WTC11 (cell line): Measurements from ENCODE around the gene PRKCE. TPM values are rescaled to one million over a fixed set of nuclear protein-coding genes. Genes with fewer than 3 reads are reported as not detected.
A peak's percentile ranks its signal among the peaks of the same experiment; 100 is the strongest.

Experiments
- ATAC-seq: fragments of 200-7000 bp; cut with Tn5 transposase; 2 replicates; pipeline ENCODE4 v1.10.0; 2021; ENCODE audit warnings: mild to moderate bottlenecking, moderate library complexity
- CTCF ChIA-PET: fragments of 300-600 bp; sonication (Branson Sonifier 250); formaldehyde crosslinking; loops from one replicate; lab custom pipeline; 2021; ENCODE audit warnings: antibody characterized with exemption; lab: Charles Lee
- POLR2A ChIA-PET: fragments of 350-600 bp; sonication (Branson Sonifier 250); formaldehyde crosslinking; loops from one replicate; lab custom pipeline; 2021; ENCODE audit warnings: antibody characterized with exemption; lab: Charles Lee
- DNase-seq: peaks from one replicate; pipeline ENCODE4 v3.0.0; 2021; ENCODE audit warnings: low spot score
- H3K27ac Mint-ChIP-seq: 2 replicates; pipeline ENCODE4 v1.8.0; 2021; ENCODE audit warnings: mixed read lengths
- H3K27me3 Mint-ChIP-seq: 2 replicates; pipeline ENCODE4 v1.8.0; 2021; ENCODE audit warnings: low read depth, mild to moderate bottlenecking, moderate library complexity, mixed read lengths
- H3K36me3 Mint-ChIP-seq: 2 replicates; pipeline ENCODE4 v1.8.0; 2021; ENCODE audit warnings: mixed read lengths
- H3K4me1 Mint-ChIP-seq: 2 replicates; pipeline ENCODE4 v1.8.0; 2022; ENCODE audit warnings: mixed read lengths
- H3K4me3 Mint-ChIP-seq: 2 replicates; pipeline ENCODE4 v1.8.0; 2021; ENCODE audit warnings: mild to moderate bottlenecking, moderate library complexity, mixed read lengths
- H3K9me3 Mint-ChIP-seq: 2 replicates; pipeline ENCODE4 v1.8.0; 2021; ENCODE audit warnings: mixed read lengths
- CTCF ChIP-seq: fragments of 200-600 bp; IDR thresholded peaks from 2 replicates; pipeline ENCODE4 v1.8.0; 2022; ENCODE audit warnings: antibody characterized with exemption
- E2F1 ChIP-seq: sonication (generic); formaldehyde crosslinking; IDR thresholded peaks from 2 replicates; pipeline ENCODE4 v1.8.0; 2022; ENCODE audit warnings: mild to moderate bottlenecking, missing genetic modification reagents
- E2F4 ChIP-seq: sonication (generic); formaldehyde crosslinking; IDR thresholded peaks from 2 replicates; pipeline ENCODE4 v1.8.1; 2022; ENCODE audit warnings: low read depth, mild to moderate bottlenecking, moderate library complexity, missing genetic modification reagents, borderline replicate concordance
- ELF4 ChIP-seq: sonication (generic); formaldehyde crosslinking; IDR thresholded peaks from 2 replicates; pipeline ENCODE4 v1.8.1; 2022; ENCODE audit warnings: low read depth, mild to moderate bottlenecking, moderate library complexity, missing genetic modification reagents
- ERG ChIP-seq: fragments of 250-450 bp; sonication (Bioruptor Pico); IDR thresholded peaks from 2 replicates; pipeline ENCODE4 v1.8.0; 2021; ENCODE audit warnings: mild to moderate bottlenecking
- ETV6 ChIP-seq: sonication (generic); formaldehyde crosslinking; IDR thresholded peaks from 2 replicates; pipeline ENCODE4 v1.8.1; 2022; ENCODE audit warnings: mild to moderate bottlenecking, missing genetic modification reagents
- FOXK1 ChIP-seq: sonication (generic); formaldehyde crosslinking; IDR thresholded peaks from 2 replicates; pipeline ENCODE4 v1.8.0; 2022; ENCODE audit warnings: mild to moderate bottlenecking, moderate library complexity, missing genetic modification reagents
- JAZF1 ChIP-seq: fragments of 250-450 bp; sonication (Bioruptor Pico); IDR thresholded peaks from 2 replicates; pipeline ENCODE4 v1.9.0; 2021; ENCODE audit warnings: moderate library complexity, mild to moderate bottlenecking, inconsistent platforms
- KAT7 ChIP-seq: sonication (generic); formaldehyde crosslinking; IDR thresholded peaks from 2 replicates; pipeline ENCODE4 v1.8.1; 2023; ENCODE audit warnings: missing genetic modification reagents, mild to moderate bottlenecking, borderline replicate concordance
- MAX ChIP-seq: sonication (generic); formaldehyde crosslinking; IDR thresholded peaks from 2 replicates; pipeline ENCODE4 v1.8.0; 2022; ENCODE audit warnings: mild to moderate bottlenecking, missing genetic modification reagents
- MXD4 ChIP-seq: fragments of 250-450 bp; sonication (Bioruptor Pico); IDR thresholded peaks from 2 replicates; pipeline ENCODE4 v1.8.0; 2021; ENCODE audit warnings: mild to moderate bottlenecking, moderate library complexity, borderline replicate concordance
- NFATC4 ChIP-seq: fragments of 250-450 bp; sonication (Bioruptor Pico); IDR thresholded peaks from 2 replicates; pipeline ENCODE4 v1.9.0; 2021; ENCODE audit warnings: mild to moderate bottlenecking
- NFYB ChIP-seq: sonication (generic); formaldehyde crosslinking; conservative IDR thresholded peaks from 2 replicates; pipeline ENCODE4 v1.8.0; 2022; ENCODE audit warnings: low read depth, missing genetic modification reagents
- OVOL2 ChIP-seq: fragments of 250-450 bp; sonication (Bioruptor Pico); IDR thresholded peaks from 2 replicates; pipeline ENCODE4 v1.9.0; 2021; ENCODE audit warnings: mild to moderate bottlenecking, borderline replicate concordance
- USF2 ChIP-seq: sonication (generic); formaldehyde crosslinking; IDR thresholded peaks from 2 replicates; pipeline ENCODE4 v1.8.1; 2023; ENCODE audit warnings: mild to moderate bottlenecking, missing genetic modification reagents, moderate library complexity
- ZNF138 ChIP-seq: sonication (generic); formaldehyde crosslinking; conservative IDR thresholded peaks from 2 replicates; pipeline ENCODE4 v1.8.1; 2022; ENCODE audit warnings: mild to moderate bottlenecking, moderate library complexity, missing genetic modification reagents
- ZNF219 ChIP-seq: sonication (generic); formaldehyde crosslinking; IDR thresholded peaks from 2 replicates; pipeline ENCODE4 v1.8.0; 2023; ENCODE audit warnings: missing genetic modification reagents, mild to moderate bottlenecking, borderline replicate concordance
- ZNF281 ChIP-seq: sonication (generic); formaldehyde crosslinking; IDR thresholded peaks from 2 replicates; pipeline ENCODE4 v1.8.0; 2023; ENCODE audit warnings: mild to moderate bottlenecking, missing genetic modification reagents
- ZNF396 ChIP-seq: fragments of 250-450 bp; sonication (Bioruptor Pico); IDR thresholded peaks from 2 replicates; pipeline ENCODE4 v1.8.0; 2021; ENCODE audit warnings: mild to moderate bottlenecking, moderate library complexity, borderline replicate concordance
- total RNA-seq: library from RNA; stranded (reverse); gene quantifications from 3 replicates; pipeline ENCODE4 v1.2.3, GENCODE V29; 2021

PRKCE gene
- total RNA-seq, 1 experiment from 2014 or later = 5.8 TPM

- ATAC-seq (no peak), DNase-seq (no peak)
- Mint-ChIP-seq H3K27me3 (peaks cover 9% of the 10 kb centered on the region), H3K27ac (no peak overlapping the region), H3K36me3 (no peaks in the 10 kb centered on the region), H3K4me1 (peaks cover 20% of the 10 kb centered on the region), H3K9me3 (no peaks in the 10 kb centered on the region), H3K4me3 (no peak overlapping the region)
- ChIA-PET CTCF (no interaction called here), POLR2A (no interaction called here)
- TF ChIP-seq ETV6 (CRISPR knock-in tag) = no peak
- no peak for TF ChIP-seq ZNF396
- no peak for TF ChIP-seq FOXK1
- no peak for TF ChIP-seq ERG
- TF ChIP-seq NFATC4 (CRISPR knock-in tag) = no peak
- TF ChIP-seq ZNF219 (CRISPR knock-in tag) = no peak
- no peak for TF ChIP-seq MAX (CRISPR knock-in tag)
- no peak for TF ChIP-seq KAT7 (CRISPR knock-in tag)
- no peak for TF ChIP-seq JAZF1 (CRISPR knock-in tag)
- TF ChIP-seq E2F4 = no peak
- no peak for TF ChIP-seq E2F1 (CRISPR knock-in tag)
- TF ChIP-seq OVOL2 = no peak
- no peak for TF ChIP-seq ELF4
- TF ChIP-seq ZNF281 (CRISPR knock-in tag) = no peak
- TF ChIP-seq CTCF = no peak
Measured at GRCh38 chr2:45637440-45637839, 14.0 kb upstream of the PRKCE start.

GRCh38 chr2:45640576-45640975, 10.9 kb upstream of the PRKCE start:
- ChIA-PET POLR2A (no interaction called here), CTCF (interaction anchor here (0.8 kb wide), 1 partner anchor 353 kb away, joined by 3 read pairs; no protein-coding TSS in a partner anchor)
- no peaks in the 10 kb centered on the region for H3K9me3 Mint-ChIP-seq
- no peaks in the 10 kb centered on the region for H3K36me3 Mint-ChIP-seq
- peaks cover 22% of the 10 kb centered on the region for H3K4me1 Mint-ChIP-seq
- no peak for ATAC-seq
- DNase-seq = no peak
- peaks cover 28% of the 10 kb centered on the region for H3K27me3 Mint-ChIP-seq
- no peak overlapping the region for H3K4me3 Mint-ChIP-seq
- H3K27ac Mint-ChIP-seq = no peak overlapping the region
- peak; percentile 57 for TF ChIP-seq NFYB (CRISPR knock-in tag)
- TF ChIP-seq MXD4 (CRISPR knock-in tag) = no peak
- TF ChIP-seq USF2 (CRISPR knock-in tag) = 0 out of 2 replicates have a peak, but pooled peaks have one; percentile 26
- TF ChIP-seq ZNF138 (CRISPR knock-in tag) = no peak
- TF ChIP-seq, all 79 proteins: peak for 2
